ENCODE data around the gene RAB24.

- TF ChIP-seq CTCF (IDR thresholded peaks at IDR 0.05): no peak
- no peak for TF ChIP-seq POLR2A (IDR thresholded peaks at IDR 0.05)
Observed at GRCh38 chr5:177346820-177347219, 43.3 kb upstream of the RAB24 start.
